Measurements from ENCODE around the gene KCNG2.

KCNG2 gene

GRCh38 chr18:79927607-79928562, 130.1 kb downstream of the KCNG2 start:
- no peak for DNase-seq

GRCh38 chr18:79928563-79928960, 130.8 kb downstream of the KCNG2 start:
- DNase-seq: no peak

GRCh38 chr18:79930020-79930642, 132.4 kb downstream of the KCNG2 start:
- DNase-seq: no peak

GRCh38 chr18:79931475-79931874, 133.7 kb downstream of the KCNG2 start:
- DNase-seq: no peak

GRCh38 chr18:79932907-79933306, 135.2 kb downstream of the KCNG2 start:
- DNase-seq: no peak

- DNase-seq: no peak
Observed at GRCh38 chr18:79933765-79934164, 136.0 kb downstream of the KCNG2 start.

GRCh38 chr18:79934311-79935097, 136.8 kb downstream of the KCNG2 start:
- no peak for DNase-seq

GRCh38 chr18:79935098-79935480, 137.4 kb downstream of the KCNG2 start:
- DNase-seq: no peak

- no peak for DNase-seq
Observed at GRCh38 chr18:79935499-79935898, 137.8 kb downstream of the KCNG2 start.

GRCh38 chr18:79935925-79936324, 138.2 kb downstream of the KCNG2 start:
- no peak for DNase-seq

- DNase-seq: no peak
Observed at GRCh38 chr18:79936641-79937040, 138.9 kb downstream of the KCNG2 start.

- DNase-seq: no peak
Observed at GRCh38 chr18:79937103-79937860, 139.5 kb downstream of the KCNG2 start.

GRCh38 chr18:79938196-79938595, 140.5 kb downstream of the KCNG2 start:
- DNase-seq: no peak

- DNase-seq: no peak
Observed at GRCh38 chr18:79939096-79939495, 141.4 kb downstream of the KCNG2 start.

- no peak for DNase-seq
Observed at GRCh38 chr18:79940126-79940813, 142.5 kb downstream of the KCNG2 start.

GRCh38 chr18:79940814-79941472, 143.2 kb downstream of the KCNG2 start:
- DNase-seq: no peak

- no peak for DNase-seq
Observed at GRCh38 chr18:79941473-79942119, 143.9 kb downstream of the KCNG2 start.

- DNase-seq: no peak
Observed at GRCh38 chr18:79942211-79942610, 144.5 kb downstream of the KCNG2 start.

GRCh38 chr18:79942786-79943607, 145.3 kb downstream of the KCNG2 start:
- no peak for DNase-seq

- no peak for DNase-seq
Observed at GRCh38 chr18:79943608-79944125, 145.9 kb downstream of the KCNG2 start.
